ENCODE results near the gene EFL1.
"Not testable (repeated sequence)": the region's sequence is repeated elsewhere in the genome, so short reads cannot be mapped to it uniquely, and the experiment has no call there.

EFL1 gene
- total RNA-seq: 19.3 to 40.8 reads per million in 2 donors

GRCh38 chr15:82262422-82263026 is at the start of gene EFL1, which contains the start of gene SAXO2:
Gene EFL1 (minus strand): TSS chr15:82262734. CDS start chr15:82261778, 956 bp downstream.
Gene SAXO2 (plus strand): TSS chr15:82262818. CDS start chr15:82262880, 62 bp downstream.
- peak; percentile 75 to 90 (median 89) for DNase-seq

- not testable (repeated sequence) for DNase-seq
Observed at GRCh38 chr15:82311321-82311720, 48.8 kb upstream of the EFL1 start.

- no peak for DNase-seq
Observed at GRCh38 chr15:82309802-82310201, 47.3 kb upstream of the EFL1 start.

GRCh38 chr15:82307714-82308081 is 45.2 kb upstream of the EFL1 start:
- no peak for DNase-seq

GRCh38 chr15:82306791-82307713 is 44.5 kb upstream of the EFL1 start:
- DNase-seq: no peak

GRCh38 chr15:82305621-82306048 is 43.1 kb upstream of the EFL1 start:
- DNase-seq: no peak

GRCh38 chr15:82304778-82305090 is 42.2 kb upstream of the EFL1 start:
- no peak for DNase-seq

- DNase-seq: no peak
Observed at GRCh38 chr15:82303956-82304777, 41.6 kb upstream of the EFL1 start.

- DNase-seq: no peak
Observed at GRCh38 chr15:82301296-82302016, 38.9 kb upstream of the EFL1 start.

GRCh38 chr15:82300883-82301282 is 38.3 kb upstream of the EFL1 start:
- no peak for DNase-seq

GRCh38 chr15:82300326-82300725 is 37.8 kb upstream of the EFL1 start:
- not testable (repeated sequence) for DNase-seq

- DNase-seq: not testable (repeated sequence)
Observed at GRCh38 chr15:82299511-82299914, 37.0 kb upstream of the EFL1 start.

- peak in 4 of 5 experiments; percentile 24 to 80 (median 44) for DNase-seq
Observed at GRCh38 chr15:82298520-82298919, 36.0 kb upstream of the EFL1 start.

GRCh38 chr15:82298032-82298431 is 35.5 kb upstream of the EFL1 start:
- no peak for DNase-seq

GRCh38 chr15:82297546-82297945 is 35.0 kb upstream of the EFL1 start:
- DNase-seq: no peak

- no peak for DNase-seq
Observed at GRCh38 chr15:82294061-82294690, 31.6 kb upstream of the EFL1 start.

GRCh38 chr15:82292271-82292670 is 29.7 kb upstream of the EFL1 start:
- DNase-seq: no peak

GRCh38 chr15:82288202-82288601 is 25.7 kb upstream of the EFL1 start:
- not testable (repeated sequence) for DNase-seq

- DNase-seq: peak in 1 of 5 experiments; percentile 76
Observed at GRCh38 chr15:82286475-82286874, 23.9 kb upstream of the EFL1 start.

- not testable (repeated sequence) for DNase-seq
Observed at GRCh38 chr15:82284381-82284780, 21.8 kb upstream of the EFL1 start.

GRCh38 chr15:82282386-82282785 is 19.9 kb upstream of the EFL1 start:
- not testable (repeated sequence) for DNase-seq

- not testable (repeated sequence) for DNase-seq
Observed at GRCh38 chr15:82281276-82281675, 18.7 kb upstream of the EFL1 start.

All from T-helper 2 cell (primary cell).